Skeletal muscle satellite cell (primary cell): ENCODE data around the gene GTF2A1.

Experiments used
- H3K27me3 ChIP-seq: 2 replicates; pipeline ENCODE4 v1.7.0; 2013; ENCODE audit warnings: low read length; ENCODE audit not compliant: control insufficient read depth, insufficient read depth
- H3K36me3 ChIP-seq: 2 replicates; pipeline ENCODE4 v1.7.0; 2013; ENCODE audit warnings: mild to moderate bottlenecking, control low read depth, low read length; ENCODE audit not compliant: insufficient read depth
- H3K4me1 ChIP-seq: 2 replicates; pipeline ENCODE4 v1.7.0; 2013; ENCODE audit warnings: low read length; ENCODE audit not compliant: control insufficient read depth, insufficient read depth
- H3K4me2 ChIP-seq: 2 replicates; pipeline ENCODE4 v1.7.0; 2013; ENCODE audit warnings: mild to moderate bottlenecking, low read length
- H3K4me3 ChIP-seq: 2 replicates; pipeline ENCODE4 v1.7.0; 2013; ENCODE audit warnings: low read length
- H3K9ac ChIP-seq: 2 replicates; pipeline ENCODE4 v1.7.0; 2013; ENCODE audit warnings: mild to moderate bottlenecking, low read depth, low read length, moderate library complexity
- H3K9me3 ChIP-seq: replicated peaks from 2 replicates; pipeline ENCODE4 v1.7.0; 2013; ENCODE audit warnings: mild to moderate bottlenecking, control low read depth, low read length

The GTF2A1 gene

DNA sequence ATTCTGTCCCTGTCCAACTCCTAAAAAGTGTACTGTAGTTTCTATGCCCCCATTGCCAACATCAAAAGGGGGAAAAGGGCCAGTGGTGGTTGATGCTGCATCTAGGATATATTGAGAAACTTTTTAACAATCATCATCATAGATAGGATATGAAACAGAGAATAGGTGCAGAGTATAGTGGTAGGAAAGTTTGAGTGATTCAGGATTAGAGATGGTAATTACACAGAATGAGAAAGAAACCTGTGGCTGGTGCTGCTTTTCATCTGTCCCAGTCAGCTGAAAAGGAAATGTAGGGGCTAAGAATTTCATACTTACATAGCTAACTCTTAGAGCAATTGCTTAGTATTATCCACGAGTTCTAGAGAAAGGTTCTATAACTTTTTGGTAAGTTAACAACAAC lies 67.6 kb downstream of the GTF2A1 start:
- Histone ChIP-seq H3K9me3 (no peaks in the 10 kb centered on the region), H3K4me1 (no peaks in the 10 kb centered on the region), H3K36me3 (no peaks in the 10 kb centered on the region), H3K4me3 (no peak overlapping the region), H3K9ac (no peak overlapping the region), H3K27me3 (no peaks in the 10 kb centered on the region), H3K4me2 (no peak overlapping the region)

GRCh38 chr14:81148635-81149034 lies 72.1 kb downstream of the GTF2A1 start:
- Histone ChIP-seq H3K9me3 (no peaks in the 10 kb centered on the region), H3K4me3 (no peak overlapping the region), H3K9ac (no peak overlapping the region), H3K4me2 (no peak overlapping the region), H3K4me1 (no peaks in the 10 kb centered on the region), H3K36me3 (no peaks in the 10 kb centered on the region), H3K27me3 (no peaks in the 10 kb centered on the region)

GRCh38 chr14:81147140-81147897 lies 73.4 kb downstream of the GTF2A1 start:
- Histone ChIP-seq H3K4me3 (no peak overlapping the region), H3K4me2 (no peak overlapping the region), H3K36me3 (no peaks in the 10 kb centered on the region), H3K27me3 (no peaks in the 10 kb centered on the region), H3K9me3 (no peaks in the 10 kb centered on the region), H3K9ac (no peak overlapping the region), H3K4me1 (no peaks in the 10 kb centered on the region)

DNA sequence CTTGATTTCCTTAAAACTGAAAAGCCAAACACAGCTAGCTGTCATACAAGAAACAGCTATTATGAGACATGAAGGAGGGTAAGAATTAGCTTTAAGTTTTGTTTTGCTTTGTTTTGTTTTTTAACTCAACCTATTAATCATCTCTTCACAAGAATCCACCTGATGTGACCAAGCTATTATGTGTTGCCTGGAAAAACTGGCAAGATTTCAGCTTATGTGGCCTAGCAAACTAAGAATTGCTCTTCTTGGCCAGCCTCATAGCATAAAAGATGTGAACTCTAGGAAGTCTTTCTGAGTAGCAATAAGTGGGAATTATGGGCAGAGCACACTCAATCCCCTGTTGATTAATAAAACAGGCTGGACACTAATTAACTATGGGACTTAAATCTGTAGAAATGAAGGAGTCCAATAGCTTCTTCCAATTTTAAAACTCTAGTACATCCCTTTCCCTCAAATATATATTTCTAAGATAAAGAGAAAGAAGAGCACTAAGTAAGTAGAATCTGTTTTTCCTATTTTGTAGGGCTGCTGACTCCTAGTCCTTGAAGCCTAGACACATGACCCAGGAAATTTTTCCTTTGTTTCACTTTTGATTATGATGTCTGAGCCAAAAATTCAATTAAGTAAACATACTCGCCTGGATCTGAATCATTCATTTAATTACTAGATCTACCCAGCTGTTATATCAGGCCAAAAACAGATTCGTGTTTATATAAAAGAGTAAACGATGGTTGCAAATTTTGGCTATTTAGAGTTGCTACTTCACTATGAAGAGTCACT lies 75.7 kb downstream of the GTF2A1 start:
- no peak overlapping the region for H3K4me3 ChIP-seq
- no peaks in the 10 kb centered on the region for H3K4me1 ChIP-seq
- H3K36me3 ChIP-seq = no peaks in the 10 kb centered on the region
- H3K4me2 ChIP-seq = no peak overlapping the region
- no peak overlapping the region for H3K9ac ChIP-seq
- no peaks in the 10 kb centered on the region for H3K9me3 ChIP-seq
- H3K27me3 ChIP-seq = no peaks in the 10 kb centered on the region

- Histone ChIP-seq H3K9me3 (no peaks in the 10 kb centered on the region), H3K9ac (no peak overlapping the region), H3K27me3 (no peaks in the 10 kb centered on the region), H3K4me1 (no peaks in the 10 kb centered on the region), H3K4me2 (no peak overlapping the region), H3K4me3 (no peak overlapping the region), H3K36me3 (no peaks in the 10 kb centered on the region)
These were observed 77.0 kb downstream of the GTF2A1 start for GRCh38 chr14:81143793-81144192.

- Histone ChIP-seq H3K9ac (no peak overlapping the region), H3K4me2 (no peak overlapping the region), H3K27me3 (no peaks in the 10 kb centered on the region), H3K36me3 (no peaks in the 10 kb centered on the region), H3K9me3 (no peaks in the 10 kb centered on the region), H3K4me3 (no peak overlapping the region), H3K4me1 (peaks cover 11% of the 10 kb centered on the region)
These were observed 79.3 kb downstream of the GTF2A1 start for GRCh38 chr14:81141426-81141825.

DNA sequence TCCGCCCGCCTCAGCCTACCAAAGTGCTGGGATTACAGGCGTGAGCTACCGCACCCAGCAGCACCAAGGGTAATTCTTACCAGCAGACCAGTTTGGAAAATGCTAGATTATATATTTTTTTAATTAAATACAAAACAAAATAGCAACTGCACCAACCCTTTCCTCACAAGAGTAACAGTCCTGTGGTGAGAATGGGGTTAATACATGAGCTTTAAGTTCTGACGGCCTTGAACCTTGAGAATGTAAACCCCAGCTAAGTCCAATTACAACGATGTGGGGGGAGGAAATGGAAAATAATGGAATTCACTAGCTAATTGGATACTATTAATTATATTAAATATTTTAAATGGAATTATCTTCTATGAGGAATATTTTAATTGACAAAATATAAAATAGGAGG lies 82.3 kb downstream of the GTF2A1 start:
- no peaks in the 10 kb centered on the region for H3K9me3 ChIP-seq
- H3K27me3 ChIP-seq = no peaks in the 10 kb centered on the region
- H3K9ac ChIP-seq = no peak overlapping the region
- no peaks in the 10 kb centered on the region for H3K36me3 ChIP-seq
- H3K4me1 ChIP-seq = peaks cover 11% of the 10 kb centered on the region
- no peak overlapping the region for H3K4me3 ChIP-seq
- no peak overlapping the region for H3K4me2 ChIP-seq

DNA sequence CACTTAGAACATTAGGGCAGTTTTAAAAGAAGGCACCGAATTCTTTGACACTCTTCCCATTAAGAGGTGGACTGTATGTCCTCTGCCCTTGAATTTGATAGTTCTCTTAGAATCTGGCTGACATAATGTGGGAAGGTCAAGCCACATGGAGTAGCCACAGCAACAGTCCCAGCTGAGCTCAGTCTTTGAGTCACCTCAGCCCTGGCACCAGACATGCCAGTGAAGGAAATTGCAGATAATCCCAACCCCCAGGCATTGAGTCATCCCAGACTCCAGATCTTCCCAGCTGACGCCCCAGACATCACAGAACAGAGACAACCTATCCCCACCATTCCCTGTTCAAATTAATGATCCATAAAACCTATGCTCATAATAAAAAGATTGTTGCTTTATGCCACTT lies 83.4 kb downstream of the GTF2A1 start:
- H3K4me3 ChIP-seq = no peak overlapping the region
- H3K9ac ChIP-seq = no peak overlapping the region
- no peak overlapping the region for H3K4me2 ChIP-seq
- H3K4me1 ChIP-seq = peaks cover 11% of the 10 kb centered on the region
- no peaks in the 10 kb centered on the region for H3K36me3 ChIP-seq
- H3K9me3 ChIP-seq = no peaks in the 10 kb centered on the region
- no peaks in the 10 kb centered on the region for H3K27me3 ChIP-seq

GRCh38 chr14:81133400-81133799 lies 87.4 kb downstream of the GTF2A1 start:
- H3K36me3 ChIP-seq = no peaks in the 10 kb centered on the region
- H3K27me3 ChIP-seq = no peaks in the 10 kb centered on the region
- H3K9me3 ChIP-seq = no peaks in the 10 kb centered on the region
- H3K9ac ChIP-seq = no peak overlapping the region
- no peak overlapping the region for H3K4me2 ChIP-seq
- H3K4me1 ChIP-seq = peaks cover 11% of the 10 kb centered on the region
- no peak overlapping the region for H3K4me3 ChIP-seq

GRCh38 chr14:81132468-81132867 lies 88.3 kb downstream of the GTF2A1 start:
- Histone ChIP-seq H3K4me1 (peaks cover 6% of the 10 kb centered on the region), H3K9ac (no peak overlapping the region), H3K9me3 (no peaks in the 10 kb centered on the region), H3K27me3 (no peaks in the 10 kb centered on the region), H3K4me2 (no peak overlapping the region), H3K4me3 (no peak overlapping the region), H3K36me3 (no peaks in the 10 kb centered on the region)

GRCh38 chr14:81129242-81129641 lies 91.5 kb downstream of the GTF2A1 start:
- H3K27me3 ChIP-seq = no peaks in the 10 kb centered on the region
- H3K36me3 ChIP-seq = no peaks in the 10 kb centered on the region
- H3K4me1 ChIP-seq = no peaks in the 10 kb centered on the region
- H3K9me3 ChIP-seq = no peaks in the 10 kb centered on the region
- H3K4me2 ChIP-seq = no peak overlapping the region
- no peak overlapping the region for H3K4me3 ChIP-seq
- H3K9ac ChIP-seq = no peak overlapping the region

DNA sequence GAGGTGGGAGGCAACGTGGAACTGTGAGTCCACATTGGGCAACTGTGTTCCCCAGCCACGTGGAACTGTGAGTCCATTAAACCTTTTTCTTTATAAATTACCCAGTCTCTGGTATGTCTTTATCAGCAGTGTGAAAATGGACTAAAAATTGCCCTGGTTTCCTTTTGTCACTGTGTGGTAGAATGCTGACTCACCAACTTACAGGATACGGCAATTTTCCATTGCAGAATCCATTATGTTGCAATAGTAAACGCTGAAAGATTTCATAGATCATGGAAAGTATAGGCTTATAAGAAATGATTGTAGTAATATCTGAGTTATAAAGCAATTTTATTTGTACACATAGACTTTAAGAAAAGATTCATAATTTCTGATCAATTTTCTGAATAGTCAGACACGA lies 93.0 kb downstream of the GTF2A1 start:
- Histone ChIP-seq H3K4me3 (no peak overlapping the region), H3K27me3 (no peaks in the 10 kb centered on the region), H3K4me1 (no peaks in the 10 kb centered on the region), H3K36me3 (no peaks in the 10 kb centered on the region), H3K4me2 (no peak overlapping the region), H3K9ac (no peak overlapping the region), H3K9me3 (no peaks in the 10 kb centered on the region)
